Measurements from ENCODE around the gene SLC25A48.

Gene SLC25A48

DNA sequence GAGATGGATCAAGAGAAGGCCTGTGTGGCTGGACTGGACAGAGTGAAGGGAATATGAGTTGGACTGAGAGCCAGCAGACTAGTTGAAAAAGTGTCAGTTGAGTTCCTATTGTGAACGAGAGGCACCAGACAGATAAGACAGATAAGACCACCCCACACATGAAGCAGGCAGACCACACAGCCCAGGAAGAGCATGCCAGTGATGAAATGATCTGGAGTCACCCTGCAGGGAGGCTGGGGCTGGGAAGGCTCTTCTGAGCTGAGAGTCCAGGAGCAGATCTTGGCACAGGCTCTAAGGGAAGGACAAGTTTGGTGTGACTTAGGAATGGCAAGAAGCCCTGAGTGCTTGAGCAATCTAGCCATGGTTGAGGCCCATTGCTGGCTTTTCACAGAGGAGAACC lies 10.6 kb upstream of the SLC25A48 start:
- H3K27me3 ChIP-seq (ENCODE audit: control insufficient read depth, insufficient read depth, low read length) = peaks cover 20% of the 10 kb centered on the region
- H3K9ac ChIP-seq (ENCODE audit: low read depth, low read length) = no peak overlapping the region
- no peaks in the 10 kb centered on the region for H3K36me3 ChIP-seq (ENCODE audit: insufficient read depth, low read length)
- H3K9me3 ChIP-seq (replicated peaks; ENCODE audit: low read length) = no peaks in the 10 kb centered on the region
- no peak overlapping the region for H3K4me2 ChIP-seq (ENCODE audit: low read length)
- H3K4me3 ChIP-seq (ENCODE audit: low read length) = no peak overlapping the region
- H3K4me1 ChIP-seq (ENCODE audit: control insufficient read depth, insufficient read depth, low read length) = no peaks in the 10 kb centered on the region

DNA sequence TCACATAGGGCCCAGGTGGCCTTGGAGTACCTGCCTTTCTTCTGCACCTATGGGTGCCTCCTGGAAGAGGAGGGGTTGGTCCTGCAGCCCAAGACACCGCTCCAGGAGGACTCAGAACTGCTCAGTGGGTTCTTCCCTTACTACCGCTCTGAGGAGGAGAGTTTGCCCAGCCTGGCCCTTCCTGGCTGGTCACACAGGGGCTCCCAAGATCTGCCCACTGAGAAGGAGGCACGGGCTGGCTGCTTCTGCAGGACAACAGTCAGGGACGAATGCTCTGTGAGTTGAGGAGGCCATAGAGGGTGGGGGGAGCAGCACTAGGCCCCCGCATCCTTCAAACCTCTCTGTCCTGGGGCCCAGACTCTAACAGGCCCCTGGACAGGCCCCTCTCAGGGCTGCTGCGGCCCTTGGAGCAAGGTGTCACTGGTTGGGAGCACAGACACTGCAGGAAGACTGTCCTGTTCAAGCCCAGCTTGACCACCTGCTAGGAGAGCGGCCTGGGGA lies 9.9 kb upstream of the SLC25A48 start:
- no peak overlapping the region for H3K9ac ChIP-seq (ENCODE audit: low read depth, low read length)
- no peak overlapping the region for H3K4me3 ChIP-seq (ENCODE audit: low read length)
- no peaks in the 10 kb centered on the region for H3K4me1 ChIP-seq (ENCODE audit: control insufficient read depth, insufficient read depth, low read length)
- no peaks in the 10 kb centered on the region for H3K9me3 ChIP-seq (replicated peaks; ENCODE audit: low read length)
- no peaks in the 10 kb centered on the region for H3K36me3 ChIP-seq (ENCODE audit: insufficient read depth, low read length)
- H3K27me3 ChIP-seq (ENCODE audit: control insufficient read depth, insufficient read depth, low read length) = peaks cover 22% of the 10 kb centered on the region
- H3K4me2 ChIP-seq (ENCODE audit: low read length) = no peak overlapping the region

DNA sequence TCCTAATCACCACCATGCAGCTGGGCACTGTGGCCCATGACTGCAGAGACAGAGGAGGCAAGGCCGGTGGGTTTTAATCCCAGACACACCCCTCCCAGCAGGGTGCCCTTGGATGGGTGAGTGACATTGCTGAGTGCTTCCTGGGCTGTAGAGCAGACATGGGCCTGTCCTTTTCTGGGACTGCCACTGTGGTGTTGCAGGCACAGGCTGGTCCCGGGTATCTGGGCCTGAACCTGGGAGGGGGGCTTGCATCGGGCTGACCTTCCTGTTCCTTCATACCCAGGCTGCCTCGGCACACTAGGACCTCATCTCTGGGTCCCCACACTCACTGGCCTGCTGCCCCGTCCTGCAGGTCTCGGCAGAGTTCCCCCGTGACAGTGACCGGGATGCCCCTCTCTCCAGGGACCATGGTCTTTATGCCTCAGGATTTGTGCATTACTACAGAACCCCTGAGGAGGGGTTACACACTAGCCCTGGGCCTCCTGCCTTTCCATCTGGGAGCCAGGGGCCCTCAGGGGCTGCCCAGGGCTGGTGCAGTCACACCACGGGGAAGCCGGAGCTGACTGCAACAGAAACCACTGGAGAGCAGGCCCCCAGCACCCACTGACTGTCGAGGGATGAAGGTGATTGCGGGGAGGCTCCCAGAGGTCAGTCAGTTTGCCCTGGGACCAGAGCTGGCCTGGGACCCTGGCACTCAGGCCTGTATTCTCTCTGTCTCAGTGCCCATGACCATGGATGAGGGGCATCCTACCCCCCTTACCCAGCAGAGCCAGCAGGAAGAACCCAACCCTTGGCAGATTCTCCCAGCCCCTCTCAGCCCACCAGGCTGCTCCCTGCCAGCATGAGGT lies 8.9 kb upstream of the SLC25A48 start:
- Histone ChIP-seq H3K9ac (ENCODE audit: low read depth, low read length) (no peak overlapping the region), H3K27me3 (ENCODE audit: control insufficient read depth, insufficient read depth, low read length) (peaks cover 26% of the 10 kb centered on the region), H3K9me3 (replicated peaks; ENCODE audit: low read length) (no peaks in the 10 kb centered on the region), H3K4me3 (ENCODE audit: low read length) (no peak overlapping the region), H3K36me3 (ENCODE audit: insufficient read depth, low read length) (no peaks in the 10 kb centered on the region), H3K4me1 (ENCODE audit: control insufficient read depth, insufficient read depth, low read length) (no peaks in the 10 kb centered on the region), H3K4me2 (ENCODE audit: low read length) (no peak overlapping the region)

DNA sequence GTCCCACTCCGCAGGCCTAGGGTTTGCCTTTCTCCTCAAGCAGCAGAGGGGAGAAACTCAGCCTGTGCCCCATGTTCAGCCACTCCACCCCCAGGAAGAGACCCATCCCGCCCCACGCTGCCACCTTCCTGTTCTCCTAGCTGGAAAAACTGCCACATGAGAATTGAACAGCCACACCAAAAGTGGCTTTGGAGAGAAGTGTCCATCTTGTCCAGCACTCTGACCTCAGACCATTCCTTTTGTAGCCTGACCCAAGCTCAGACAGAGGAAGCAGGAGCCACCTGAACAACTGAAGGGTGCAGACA lies 8.3 kb upstream of the SLC25A48 start:
- Histone ChIP-seq H3K9ac (ENCODE audit: low read depth, low read length) (no peak overlapping the region), H3K4me2 (ENCODE audit: low read length) (no peak overlapping the region), H3K4me3 (ENCODE audit: low read length) (no peak overlapping the region), H3K4me1 (ENCODE audit: control insufficient read depth, insufficient read depth, low read length) (no peaks in the 10 kb centered on the region), H3K9me3 (replicated peaks; ENCODE audit: low read length) (no peaks in the 10 kb centered on the region), H3K36me3 (ENCODE audit: insufficient read depth, low read length) (no peaks in the 10 kb centered on the region), H3K27me3 (ENCODE audit: control insufficient read depth, insufficient read depth, low read length) (peaks cover 32% of the 10 kb centered on the region)

DNA sequence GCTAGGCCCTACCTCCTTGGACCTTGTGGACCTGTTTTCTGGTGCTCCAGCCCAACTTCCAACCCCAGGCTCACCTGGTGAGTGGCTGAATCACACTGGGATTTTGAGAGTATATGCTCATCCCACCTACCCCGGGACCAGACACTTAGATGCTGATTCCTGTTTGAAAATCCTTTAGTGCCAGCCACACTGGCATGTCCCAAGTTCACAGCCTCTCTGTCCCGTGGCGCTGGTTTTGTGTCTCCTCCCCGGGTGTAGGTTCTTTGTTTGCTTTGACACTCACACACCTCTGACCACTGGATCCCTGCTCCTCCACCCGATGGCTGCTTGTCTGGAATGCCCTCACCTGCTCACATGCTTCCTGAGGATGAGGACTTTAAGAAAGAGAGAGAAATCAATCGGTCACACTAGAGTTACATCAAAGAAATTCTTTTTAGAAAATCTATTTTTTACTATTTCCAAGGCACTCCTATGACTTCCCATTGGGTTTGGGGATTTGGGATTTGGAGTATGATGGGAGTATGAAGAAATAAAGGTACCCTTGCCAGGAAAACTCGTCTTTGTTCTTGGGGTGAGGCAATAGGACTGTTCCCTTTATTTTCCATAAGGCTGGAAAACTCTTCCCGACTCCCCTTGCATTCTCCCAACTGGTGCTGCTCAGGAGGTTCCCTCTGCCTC lies 7.3 kb upstream of the SLC25A48 start:
- Histone ChIP-seq H3K36me3 (ENCODE audit: insufficient read depth, low read length) (no peaks in the 10 kb centered on the region), H3K4me1 (ENCODE audit: control insufficient read depth, insufficient read depth, low read length) (no peaks in the 10 kb centered on the region), H3K4me2 (ENCODE audit: low read length) (no peak overlapping the region), H3K27me3 (ENCODE audit: control insufficient read depth, insufficient read depth, low read length) (peaks cover 37% of the 10 kb centered on the region), H3K4me3 (ENCODE audit: low read length) (no peak overlapping the region), H3K9me3 (replicated peaks; ENCODE audit: low read length) (no peaks in the 10 kb centered on the region), H3K9ac (ENCODE audit: low read depth, low read length) (no peak overlapping the region)

DNA sequence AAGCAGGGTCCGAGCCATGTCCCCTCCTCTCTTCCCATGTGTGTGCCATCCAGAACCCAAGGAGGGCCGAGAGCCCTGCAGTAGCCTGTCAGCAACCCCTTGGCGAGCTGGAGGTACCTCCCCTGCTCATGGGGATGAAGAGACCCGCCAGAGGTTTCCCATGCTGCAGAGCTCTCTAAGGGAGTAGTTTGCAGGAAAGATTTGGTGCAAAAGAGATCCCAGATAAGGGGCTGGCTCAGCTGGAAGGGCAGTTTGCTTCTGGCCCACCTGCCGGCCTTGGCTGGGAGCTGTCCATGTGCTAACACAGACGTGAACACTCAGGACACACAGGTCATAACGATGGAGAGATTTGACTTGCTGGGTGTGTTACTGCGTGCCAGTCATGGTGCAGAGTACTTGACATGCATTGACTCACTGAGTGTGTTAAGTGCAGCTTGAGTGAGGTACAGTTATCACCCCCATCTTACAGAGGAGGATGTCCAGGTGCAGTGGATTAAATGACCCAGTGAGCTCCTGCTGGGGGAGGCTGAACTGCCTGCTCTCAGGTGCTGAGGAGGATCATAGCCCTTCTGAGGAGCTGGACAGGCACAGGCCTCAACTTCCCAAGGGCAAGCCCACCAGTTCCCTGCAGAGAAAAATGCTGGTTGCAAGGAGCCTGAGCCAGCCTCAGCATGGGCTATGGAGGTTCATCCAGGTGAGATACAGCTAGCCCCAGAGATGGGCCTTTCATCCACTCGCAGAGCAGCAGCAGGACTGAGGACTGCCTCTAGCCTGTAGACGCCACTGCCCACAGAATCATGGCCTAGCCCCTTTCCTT lies 6.3 kb upstream of the SLC25A48 start:
- H3K9ac ChIP-seq (ENCODE audit: low read depth, low read length) = no peak overlapping the region
- no peaks in the 10 kb centered on the region for H3K36me3 ChIP-seq (ENCODE audit: insufficient read depth, low read length)
- H3K4me1 ChIP-seq (ENCODE audit: control insufficient read depth, insufficient read depth, low read length) = no peaks in the 10 kb centered on the region
- peaks cover 44% of the 10 kb centered on the region for H3K27me3 ChIP-seq (ENCODE audit: control insufficient read depth, insufficient read depth, low read length)
- H3K4me3 ChIP-seq (ENCODE audit: low read length) = no peak overlapping the region
- H3K9me3 ChIP-seq (replicated peaks; ENCODE audit: low read length) = no peaks in the 10 kb centered on the region
- no peak overlapping the region for H3K4me2 ChIP-seq (ENCODE audit: low read length)

DNA sequence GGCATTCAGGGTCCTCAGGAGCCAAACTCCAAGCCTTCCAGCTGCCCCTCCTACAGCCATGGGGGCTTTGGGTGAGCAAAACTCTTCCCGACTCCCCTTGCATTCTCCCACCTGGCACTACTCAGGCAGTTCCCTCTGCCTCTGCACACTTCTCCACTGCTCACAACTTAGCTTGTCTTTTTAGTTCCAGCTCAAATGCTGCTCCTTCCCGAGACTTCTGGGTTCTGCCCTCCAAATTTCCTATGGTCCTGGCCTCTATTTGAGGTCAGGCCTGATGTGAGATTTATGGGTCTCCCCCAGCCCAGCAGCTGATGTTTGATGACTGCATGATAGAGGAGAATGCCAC lies 5.7 kb upstream of the SLC25A48 start:
- Histone ChIP-seq H3K27me3 (ENCODE audit: control insufficient read depth, insufficient read depth, low read length) (peaks cover 49% of the 10 kb centered on the region), H3K9ac (ENCODE audit: low read depth, low read length) (no peak overlapping the region), H3K4me1 (ENCODE audit: control insufficient read depth, insufficient read depth, low read length) (no peaks in the 10 kb centered on the region), H3K4me3 (ENCODE audit: low read length) (no peak overlapping the region), H3K9me3 (replicated peaks; ENCODE audit: low read length) (no peaks in the 10 kb centered on the region), H3K36me3 (ENCODE audit: insufficient read depth, low read length) (no peaks in the 10 kb centered on the region), H3K4me2 (ENCODE audit: low read length) (no peak overlapping the region)

DNA sequence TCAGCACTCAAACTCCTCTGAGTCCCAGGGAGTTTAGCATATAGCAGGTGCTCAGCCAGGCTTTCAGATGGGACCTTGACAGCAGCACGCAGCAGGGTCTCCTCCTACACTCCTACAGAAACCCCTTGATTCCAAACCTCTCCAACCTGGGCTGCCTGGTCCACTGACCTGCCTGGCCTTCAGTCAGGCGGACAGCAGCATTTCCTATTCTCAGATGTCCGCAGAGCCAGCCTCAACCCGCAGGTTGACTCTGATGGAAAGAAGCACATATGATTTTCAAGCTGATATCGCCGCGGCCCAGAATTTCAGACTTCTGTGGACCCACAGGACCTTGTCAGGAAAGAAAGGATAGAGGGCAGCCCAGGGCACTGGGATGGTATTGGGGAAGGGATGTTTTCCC lies 5.3 kb upstream of the SLC25A48 start:
- no peak overlapping the region for H3K9ac ChIP-seq (ENCODE audit: low read depth, low read length)
- H3K9me3 ChIP-seq (replicated peaks; ENCODE audit: low read length) = no peaks in the 10 kb centered on the region
- H3K4me3 ChIP-seq (ENCODE audit: low read length) = no peak overlapping the region
- H3K36me3 ChIP-seq (ENCODE audit: insufficient read depth, low read length) = no peaks in the 10 kb centered on the region
- H3K4me2 ChIP-seq (ENCODE audit: low read length) = no peak overlapping the region
- no peaks in the 10 kb centered on the region for H3K4me1 ChIP-seq (ENCODE audit: control insufficient read depth, insufficient read depth, low read length)
- peaks cover 49% of the 10 kb centered on the region for H3K27me3 ChIP-seq (ENCODE audit: control insufficient read depth, insufficient read depth, low read length)

DNA sequence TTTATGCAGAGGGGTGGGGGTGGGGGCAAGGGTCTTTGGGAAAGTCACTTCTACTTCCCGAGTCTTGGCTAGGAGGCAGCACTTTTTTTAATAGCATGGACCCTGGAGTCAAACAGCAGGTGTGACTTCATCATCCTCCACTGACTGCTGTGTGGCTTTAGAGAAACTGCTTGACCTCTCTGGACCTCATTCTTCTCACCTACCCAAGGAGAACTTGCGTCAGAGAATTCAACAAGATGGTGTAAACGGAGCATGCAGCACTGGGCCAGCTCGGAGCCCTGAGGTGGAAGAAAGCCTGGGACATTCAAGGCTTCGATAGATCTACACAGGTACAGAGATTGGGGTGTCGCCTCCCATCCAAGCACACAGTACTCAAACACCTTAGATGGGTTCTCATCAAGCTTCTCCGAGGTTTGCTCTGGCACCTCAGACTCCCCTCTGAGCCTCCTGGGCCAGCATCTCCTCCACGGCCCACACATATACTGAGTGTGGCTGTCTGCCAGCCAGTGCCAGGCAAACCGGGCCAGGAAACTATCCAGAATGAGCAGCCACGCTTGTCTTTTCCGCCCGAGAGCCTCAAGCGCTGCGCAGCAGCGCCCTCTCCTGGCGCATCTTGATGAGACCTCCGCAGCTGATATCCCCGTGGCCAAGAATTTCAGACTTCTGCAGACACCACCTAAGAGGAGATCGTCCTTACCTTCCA lies 4.6 kb upstream of the SLC25A48 start:
- peaks cover 51% of the 10 kb centered on the region for H3K27me3 ChIP-seq (ENCODE audit: control insufficient read depth, insufficient read depth, low read length)

DNA sequence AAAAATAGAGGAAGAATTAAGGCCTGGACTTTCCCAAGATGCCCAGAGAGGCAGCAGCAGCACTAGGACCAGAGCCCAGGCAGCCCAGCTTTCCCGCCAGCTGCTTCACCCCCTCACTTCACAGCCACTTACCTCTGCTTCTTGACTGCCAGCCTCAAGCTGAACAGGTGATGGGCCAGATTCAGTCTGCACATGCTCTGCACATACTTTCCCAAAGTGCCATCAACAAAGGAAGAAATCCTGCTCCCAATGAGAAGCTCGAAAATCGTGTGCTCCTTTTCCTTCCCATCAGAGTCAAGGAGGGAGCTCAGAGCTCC lies 4.1 kb upstream of the SLC25A48 start:
- Histone ChIP-seq H3K9ac (ENCODE audit: low read depth, low read length) (no peak overlapping the region), H3K4me1 (ENCODE audit: control insufficient read depth, insufficient read depth, low read length) (no peaks in the 10 kb centered on the region), H3K27me3 (ENCODE audit: control insufficient read depth, insufficient read depth, low read length) (peaks cover 54% of the 10 kb centered on the region), H3K4me3 (ENCODE audit: low read length) (no peak overlapping the region), H3K36me3 (ENCODE audit: insufficient read depth, low read length) (no peaks in the 10 kb centered on the region), H3K4me2 (ENCODE audit: low read length) (no peak overlapping the region), H3K9me3 (replicated peaks; ENCODE audit: low read length) (no peaks in the 10 kb centered on the region)

More for the DNA sequence above, 4.6 kb upstream of the SLC25A48 start:
- no peaks in the 10 kb centered on the region for H3K36me3 ChIP-seq (ENCODE audit: insufficient read depth, low read length)
- H3K4me3 ChIP-seq (ENCODE audit: low read length) = no peak overlapping the region
- H3K9ac ChIP-seq (ENCODE audit: low read depth, low read length) = no peak overlapping the region
- no peaks in the 10 kb centered on the region for H3K9me3 ChIP-seq (replicated peaks; ENCODE audit: low read length)
- H3K4me2 ChIP-seq (ENCODE audit: low read length) = no peak overlapping the region
- H3K4me1 ChIP-seq (ENCODE audit: control insufficient read depth, insufficient read depth, low read length) = no peaks in the 10 kb centered on the region

DNA sequence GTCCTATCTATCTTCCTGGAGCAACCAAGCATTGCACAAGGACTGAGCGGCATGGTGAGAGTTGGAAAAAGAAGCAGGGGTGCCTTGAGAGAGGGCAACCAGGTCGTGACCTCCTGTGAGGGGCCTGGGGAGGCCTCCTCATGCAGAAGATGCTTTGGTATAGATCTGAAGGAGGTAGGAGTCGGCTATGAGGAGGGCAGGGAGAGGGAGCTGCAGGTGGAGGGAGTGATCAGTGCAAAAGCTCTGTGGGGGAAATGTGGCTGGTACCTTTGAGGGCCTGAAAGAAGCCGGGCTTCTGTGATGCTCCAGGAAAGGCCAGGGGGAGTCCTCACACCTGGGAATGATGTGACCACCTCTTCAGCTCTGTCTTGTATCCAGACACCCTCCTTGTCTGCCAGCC lies 3.6 kb upstream of the SLC25A48 start:
- Histone ChIP-seq H3K27me3 (ENCODE audit: control insufficient read depth, insufficient read depth, low read length) (peaks cover 59% of the 10 kb centered on the region), H3K4me3 (ENCODE audit: low read length) (no peak overlapping the region), H3K4me2 (ENCODE audit: low read length) (no peak overlapping the region), H3K9ac (ENCODE audit: low read depth, low read length) (no peak overlapping the region), H3K4me1 (ENCODE audit: control insufficient read depth, insufficient read depth, low read length) (no peaks in the 10 kb centered on the region), H3K36me3 (ENCODE audit: insufficient read depth, low read length) (no peaks in the 10 kb centered on the region), H3K9me3 (replicated peaks; ENCODE audit: low read length) (no peaks in the 10 kb centered on the region)

Measured in skeletal muscle satellite cell (primary cell).